HG02981 (cell line): ENCODE measurements around the gene RAB36.

Source experiments
- ATAC-seq: cut with Tn5 transposase; IDR thresholded peaks from one replicate; pipeline ENCODE4 v1.9.1; 2021; ENCODE audit warnings: mild to moderate bottlenecking, moderate library complexity; ENCODE audit not compliant: unreplicated experiment

Gene RAB36

GRCh38 chr22:23157560-23158515 lies 12.6 kb downstream of the RAB36 start:
- no peak for ATAC-seq

GRCh38 chr22:23158516-23159290 lies 13.4 kb downstream of the RAB36 start:
- no peak for ATAC-seq

DNA sequence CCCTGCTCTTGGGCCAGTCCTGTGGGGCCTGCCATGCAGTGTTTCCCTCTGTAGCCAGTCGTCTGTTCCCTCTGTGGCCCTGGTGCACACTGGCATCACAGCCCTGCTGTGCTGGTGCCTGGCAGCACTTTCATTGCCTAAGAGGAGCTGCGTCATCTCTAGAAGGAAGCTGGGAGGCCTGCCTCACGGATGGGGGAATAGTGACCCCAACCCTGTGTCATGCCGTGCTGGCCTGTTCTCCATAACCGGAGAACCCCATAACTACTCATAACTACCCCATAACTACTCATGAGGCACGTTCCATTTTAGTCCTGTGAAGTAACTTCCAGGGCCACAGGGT lies 14.0 kb downstream of the RAB36 start:
- ATAC-seq = no peak

DNA sequence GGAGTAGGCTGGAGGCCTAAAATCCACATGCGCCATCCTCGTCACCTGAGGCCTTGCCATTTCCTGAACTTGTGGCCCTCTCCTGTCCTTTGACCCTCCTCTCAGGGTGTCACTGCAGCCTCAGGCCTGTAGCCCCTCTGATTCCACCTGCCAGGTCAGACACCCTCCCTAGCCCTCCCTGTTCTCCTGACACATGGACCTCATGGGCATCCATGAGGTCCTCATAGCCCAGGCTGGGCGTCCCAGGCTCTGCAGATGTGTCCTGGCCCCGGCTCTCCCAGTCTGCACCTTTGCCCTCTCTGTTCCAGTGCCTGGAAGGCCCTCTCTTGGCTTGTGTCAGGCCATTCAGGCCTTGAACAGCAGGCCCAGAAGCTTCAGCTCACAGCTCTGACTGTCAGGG lies 15.8 kb downstream of the RAB36 start:
- ATAC-seq = no peak

GRCh38 chr22:23161574-23161973 lies 16.3 kb downstream of the RAB36 start:
- no peak for ATAC-seq

GRCh38 chr22:23163665-23164064 lies 18.4 kb downstream of the RAB36 start:
- no peak for ATAC-seq

- no peak for ATAC-seq
These were observed 18.8 kb downstream of the RAB36 start for GRCh38 chr22:23164091-23164490.

DNA sequence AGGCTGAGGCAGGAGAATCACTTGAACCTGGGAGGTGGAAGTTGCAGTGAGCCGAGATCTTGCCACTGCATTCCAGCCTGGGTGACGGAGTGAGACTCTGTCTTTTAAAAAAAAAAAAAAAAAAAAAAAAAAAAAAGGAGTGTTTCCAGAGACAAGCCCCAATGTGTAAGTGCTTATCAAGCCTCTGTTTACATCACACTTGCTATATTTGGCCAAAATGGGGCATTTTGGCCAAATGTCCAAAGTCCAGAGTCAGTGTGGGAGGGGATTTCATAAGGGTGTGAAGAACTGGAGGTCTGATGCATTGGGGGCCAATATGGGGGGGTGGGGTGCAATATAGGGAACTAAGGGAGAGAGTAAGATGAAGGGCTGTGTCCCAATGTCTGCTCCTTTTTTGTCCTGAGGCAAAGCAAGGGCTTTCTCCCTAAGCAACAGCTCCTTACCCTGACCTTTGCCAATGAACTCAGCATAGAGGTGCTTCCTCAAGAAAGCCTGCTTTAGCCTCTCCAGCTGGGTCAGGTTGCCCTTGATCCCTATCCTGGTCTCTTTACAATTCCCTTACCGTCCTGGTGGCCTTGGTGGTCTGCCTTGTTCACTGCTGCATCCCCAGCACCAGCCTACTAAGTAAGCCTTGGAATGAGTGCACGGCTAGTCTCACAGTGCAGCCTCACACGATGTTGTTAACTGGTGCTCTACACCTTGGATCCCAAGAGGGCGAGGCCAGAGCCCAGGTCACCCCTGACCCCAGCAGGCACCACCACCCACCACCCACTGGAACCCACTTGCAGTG lies 21.0 kb downstream of the RAB36 start:
- ATAC-seq = no peak

GRCh38 chr22:23166841-23167616 lies 21.8 kb downstream of the RAB36 start:
- ATAC-seq = no peak

- ATAC-seq = no peak
These were observed 23.2 kb downstream of the RAB36 start for GRCh38 chr22:23168391-23169042.

DNA sequence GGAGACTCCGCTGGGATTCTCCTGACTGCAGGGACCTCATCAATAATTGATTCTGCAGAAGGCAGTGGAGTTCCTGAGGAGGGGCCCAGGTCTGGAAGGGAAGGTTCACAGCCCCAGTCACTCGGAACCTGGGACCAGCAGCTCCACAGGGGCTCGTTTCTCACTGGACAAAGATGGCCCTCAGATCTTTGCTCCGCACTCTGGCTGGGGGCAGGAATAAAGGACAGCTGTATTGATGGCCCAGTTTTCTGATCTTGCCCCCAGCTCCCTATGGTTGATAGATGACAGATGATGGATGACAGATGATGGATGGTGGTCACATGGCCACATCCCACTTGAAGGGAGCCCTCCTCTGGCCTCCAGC lies 23.7 kb downstream of the RAB36 start:
- ATAC-seq = no peak

DNA sequence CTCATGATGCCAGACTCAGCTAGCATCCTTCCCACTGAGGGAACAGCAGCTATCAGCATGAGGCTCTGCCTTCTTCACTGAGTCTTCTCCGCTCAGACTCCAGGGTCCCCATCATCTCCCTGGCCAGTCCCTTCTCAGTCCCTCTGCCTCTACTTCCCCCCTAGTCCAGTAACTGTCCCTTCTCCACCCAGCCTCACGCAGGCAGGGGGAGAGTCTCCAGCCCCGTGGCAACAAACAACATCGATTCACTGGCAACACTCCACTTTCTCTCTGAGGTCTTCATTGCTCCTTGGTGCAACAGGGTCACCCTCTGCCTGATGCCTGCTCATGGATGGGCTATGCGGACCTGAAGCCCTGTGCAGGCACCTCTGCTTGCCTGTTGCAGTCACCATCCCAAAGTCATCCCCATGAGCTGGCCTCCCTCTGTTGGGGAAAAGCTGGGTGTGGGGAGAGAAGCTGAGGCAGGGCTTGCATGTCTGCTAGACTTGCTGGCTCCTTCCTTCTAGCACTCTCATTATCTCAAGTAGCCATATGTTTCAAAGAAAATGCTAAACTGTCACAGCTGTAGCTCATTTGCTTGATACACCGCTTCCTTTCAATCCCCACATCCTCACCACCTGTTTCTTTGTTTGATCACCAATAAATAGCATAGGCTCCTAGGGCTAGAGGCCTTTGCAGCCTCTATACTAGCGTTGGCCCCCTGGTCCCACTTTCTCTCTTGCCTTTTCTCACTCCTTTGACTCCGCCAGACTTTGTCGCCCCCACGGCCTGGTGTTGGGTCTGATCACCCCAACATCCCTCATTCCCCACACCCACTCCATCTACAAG lies 30.8 kb downstream of the RAB36 start:
- no peak for ATAC-seq

DNA sequence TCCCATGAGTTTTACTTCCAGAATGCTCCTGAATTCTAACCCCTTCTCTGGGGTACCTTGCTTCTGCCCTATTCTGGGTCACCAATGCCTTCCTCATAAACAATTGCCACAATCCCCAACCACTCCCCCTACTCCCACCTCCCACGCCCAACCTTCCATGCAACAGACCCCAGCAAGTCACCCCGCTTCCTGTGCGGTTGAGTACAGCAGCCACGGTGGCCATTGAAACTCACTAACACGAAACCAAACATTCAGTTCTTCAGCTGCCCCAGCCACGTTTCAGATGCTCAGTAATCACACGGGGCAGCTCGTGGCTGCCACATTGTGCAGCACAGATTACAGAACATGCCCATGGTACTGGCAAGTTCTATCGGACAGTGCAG lies 31.4 kb downstream of the RAB36 start:
- ATAC-seq = no peak

- no peak for ATAC-seq
These were observed 31.9 kb downstream of the RAB36 start for GRCh38 chr22:23177197-23177596.

DNA sequence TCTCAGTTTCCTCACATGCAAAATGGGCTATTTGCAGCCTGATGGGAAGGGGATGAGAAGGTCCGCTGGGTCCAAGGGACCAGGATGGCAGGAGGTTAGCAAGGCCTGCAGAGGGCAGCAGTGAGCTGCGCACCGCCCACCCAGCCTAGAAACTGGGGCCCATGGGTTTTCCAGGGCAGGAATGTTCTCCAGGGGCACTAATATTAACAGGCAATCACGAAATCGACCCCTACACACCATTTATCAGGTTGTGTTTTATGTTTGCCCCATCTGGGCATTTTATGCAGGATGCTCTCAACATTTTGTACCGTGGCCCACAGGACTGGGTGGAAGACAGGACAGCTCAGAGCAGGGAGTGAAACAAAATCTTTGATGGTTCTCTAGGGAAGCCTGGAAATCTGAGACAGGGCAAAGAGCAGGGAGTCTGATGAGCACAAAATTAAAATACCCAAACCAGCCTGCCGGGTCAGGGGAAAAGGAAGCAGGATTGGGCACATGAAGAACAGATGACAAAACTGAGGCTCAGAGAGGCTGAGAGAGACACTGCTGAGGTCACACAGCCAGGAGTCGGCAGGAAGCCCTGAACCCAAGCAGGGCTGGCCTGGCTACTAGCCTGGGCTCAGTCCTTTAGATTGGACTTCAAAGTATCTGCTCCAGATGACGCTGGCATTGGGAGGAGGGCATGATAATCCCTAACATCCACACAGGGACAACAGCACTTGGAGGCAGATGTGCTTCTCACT lies 33.4 kb downstream of the RAB36 start:
- ATAC-seq = no peak

DNA sequence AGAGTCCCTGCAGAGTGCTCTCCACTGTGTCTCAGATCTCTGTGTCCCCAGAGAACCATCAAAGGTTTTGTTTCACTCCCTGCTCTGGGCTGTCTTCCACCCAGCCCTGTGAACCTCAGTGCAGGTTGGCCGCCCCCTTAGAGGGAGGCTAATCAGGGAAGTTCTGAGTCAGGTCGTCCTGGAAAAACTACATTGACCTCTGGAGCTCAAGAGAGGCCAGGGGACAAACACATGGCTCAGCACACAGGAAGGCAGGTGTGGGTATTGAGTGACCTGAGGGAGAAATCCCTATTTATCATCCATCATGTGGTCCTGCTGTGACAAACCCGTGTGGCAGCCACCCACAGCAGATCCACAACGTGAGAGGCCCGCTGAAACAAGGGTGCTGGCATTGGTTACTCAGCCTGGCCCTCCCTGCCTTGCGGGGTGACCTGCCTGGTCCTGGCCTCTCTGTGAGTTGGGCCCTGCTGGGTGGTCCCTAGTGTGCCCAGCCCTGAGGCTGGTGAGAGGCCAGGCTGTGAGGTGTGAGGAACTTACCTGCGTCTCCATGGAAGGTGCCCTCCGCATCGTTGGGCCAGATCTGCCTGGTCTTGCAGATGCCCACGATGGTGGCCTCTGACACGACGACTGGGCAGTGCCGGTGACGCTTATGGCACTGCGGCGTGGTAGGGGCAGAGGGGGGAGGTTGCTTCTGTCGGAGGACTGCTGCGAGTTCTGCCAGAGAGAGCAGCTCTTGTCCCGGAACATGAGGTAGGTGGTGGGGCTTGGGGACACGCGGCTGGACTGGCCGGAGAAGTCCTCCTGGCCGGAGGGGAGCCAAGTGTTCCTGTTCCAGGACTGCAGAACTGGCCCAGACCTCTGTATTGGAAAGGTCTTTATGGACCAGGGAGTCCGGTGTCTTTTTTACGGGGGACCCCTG lies 34.4 kb downstream of the RAB36 start:
- no peak for ATAC-seq

DNA sequence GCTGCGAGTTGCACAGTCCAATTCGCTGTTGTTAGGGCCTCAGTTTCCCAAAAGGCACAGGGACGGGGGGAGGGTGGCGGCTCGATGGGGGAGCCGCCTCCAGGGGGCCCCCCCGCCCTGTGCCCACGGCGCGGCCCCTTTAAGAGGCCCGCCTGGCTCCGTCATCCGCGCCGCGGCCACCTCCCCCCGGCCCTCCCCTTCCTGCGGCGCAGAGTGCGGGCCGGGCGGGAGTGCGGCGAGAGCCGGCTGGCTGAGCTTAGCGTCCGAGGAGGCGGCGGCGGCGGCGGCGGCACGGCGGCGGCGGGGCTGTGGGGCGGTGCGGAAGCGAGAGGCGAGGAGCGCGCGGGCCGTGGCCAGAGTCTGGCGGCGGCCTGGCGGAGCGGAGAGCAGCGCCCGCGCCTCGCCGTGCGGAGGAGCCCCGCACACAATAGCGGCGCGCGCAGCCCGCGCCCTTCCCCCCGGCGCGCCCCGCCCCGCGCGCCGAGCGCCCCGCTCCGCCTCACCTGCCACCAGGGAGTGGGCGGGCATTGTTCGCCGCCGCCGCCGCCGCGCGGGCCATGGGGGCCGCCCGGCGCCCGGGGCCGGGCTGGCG lies 35.1 kb downstream of the RAB36 start, which contains the start of gene BCR:
Gene BCR, plus strand, starts transcription at position 209 of the 592 bp plus-strand sequence. CDS start 452 bp downstream, outside the sequence.
- ATAC-seq = no peak
